Activated CD4-positive, alpha-beta T cell treated with anti-CD3 and anti-CD28 coated beads for 4 hours (primary cell): ENCODE results near the gene LRRC15.

Experiments
- DNase-seq, 2 donors: peaks; one replicate each; pipeline ENCODE4 v3.0.0-alpha.2; 2020

The LRRC15 gene

DNA sequence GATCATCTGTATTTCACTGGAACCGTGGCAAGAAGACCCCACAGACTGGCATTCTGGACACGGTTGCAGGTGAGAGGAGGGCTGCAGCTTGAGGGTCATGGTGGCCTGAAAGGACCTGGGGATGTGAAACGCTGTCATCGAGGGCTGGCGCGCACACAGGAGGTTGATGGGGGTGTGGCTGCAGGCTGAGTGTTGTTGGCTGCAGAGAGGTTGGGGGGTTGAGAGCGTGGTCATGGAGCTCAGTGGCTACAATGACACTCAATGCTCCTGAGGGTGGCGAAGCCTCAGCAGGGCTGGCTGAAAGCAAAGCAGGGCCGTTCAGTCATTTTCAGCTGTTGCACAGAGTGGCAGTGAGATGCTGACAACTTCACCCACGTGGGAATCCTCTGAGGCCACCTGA, 39.4 kb downstream of the LRRC15 start:
- DNase-seq = no peak

DNA sequence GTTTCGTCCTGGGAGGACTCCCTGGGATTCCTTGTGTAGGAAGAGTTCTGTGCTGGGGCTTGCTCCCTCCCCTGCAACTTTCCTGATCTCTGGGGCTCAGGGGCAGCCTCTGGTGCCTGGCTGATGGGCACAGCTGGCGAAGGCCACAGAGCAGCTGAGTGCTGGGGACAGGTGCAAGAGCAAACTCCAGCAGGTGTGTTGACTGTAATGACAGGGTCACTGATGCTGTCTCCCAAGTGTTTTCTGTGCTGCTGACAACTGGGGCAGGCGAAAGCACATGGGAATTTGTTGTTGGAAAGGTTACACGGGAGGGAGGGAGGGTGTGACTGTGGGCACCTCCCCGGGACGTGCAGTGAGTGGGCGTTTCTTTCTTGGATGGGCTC, 40.0 kb downstream of the LRRC15 start:
- DNase-seq = no peak

DNA sequence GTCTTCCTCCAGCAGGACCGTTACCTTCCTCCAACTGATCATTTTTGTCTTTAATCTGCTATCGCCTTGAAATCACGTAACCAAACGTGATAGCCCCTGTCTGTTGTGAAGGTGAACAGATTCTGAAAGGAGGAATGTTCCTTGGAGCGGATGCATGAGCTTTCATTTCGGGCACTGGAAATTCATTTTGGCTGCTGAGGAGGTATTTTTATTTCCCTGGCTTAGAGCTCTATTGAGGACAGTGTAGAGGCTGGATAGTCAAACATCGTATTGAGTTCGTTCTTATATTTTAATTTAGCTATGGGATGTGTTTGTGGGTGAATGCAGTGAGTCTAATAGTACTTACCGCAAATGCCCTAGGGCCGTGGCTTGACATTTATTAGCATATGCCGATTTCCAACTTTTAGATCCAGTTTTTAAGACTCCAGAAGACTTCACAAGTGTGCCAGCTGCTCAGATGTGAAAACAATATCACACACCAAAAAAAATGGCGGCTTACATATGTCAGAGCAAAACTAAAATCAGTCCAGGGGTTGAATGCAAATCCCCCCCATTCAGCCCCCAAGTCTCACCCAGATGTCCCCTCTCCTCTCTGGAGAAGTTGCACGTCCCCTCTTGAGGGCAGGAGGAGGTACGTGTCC, 40.5 kb downstream of the LRRC15 start:
- no peak for DNase-seq

DNA sequence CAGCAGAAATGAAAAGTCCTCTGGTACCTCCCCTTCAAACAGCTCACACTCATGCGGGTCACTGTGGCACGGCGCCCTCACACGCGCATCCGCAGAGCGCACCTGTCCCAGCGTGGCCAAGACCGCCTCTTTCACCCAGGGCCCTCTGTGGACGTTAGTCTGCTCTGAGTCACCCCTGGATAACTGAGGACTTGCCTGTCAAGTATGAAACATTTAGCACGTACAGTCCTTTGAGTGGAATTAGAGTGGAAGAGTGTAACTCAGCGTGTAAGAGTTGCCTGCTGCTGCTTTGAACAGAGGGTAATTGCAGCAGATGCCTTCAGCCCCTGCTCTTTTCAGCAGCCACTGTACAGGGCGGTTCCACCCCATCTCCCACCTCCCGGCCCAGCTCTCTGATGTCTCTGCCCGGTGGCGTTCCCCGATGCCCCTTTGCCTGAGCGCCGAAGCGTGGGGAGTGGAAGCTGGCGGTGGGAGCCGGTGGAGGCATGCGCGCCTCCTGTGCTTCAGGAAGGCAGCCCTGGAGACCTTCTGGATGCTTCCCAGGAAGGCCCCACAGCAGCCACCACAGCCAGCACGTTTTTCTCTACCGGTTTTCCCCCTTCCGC, 41.4 kb downstream of the LRRC15 start:
- DNase-seq = no peak

DNA sequence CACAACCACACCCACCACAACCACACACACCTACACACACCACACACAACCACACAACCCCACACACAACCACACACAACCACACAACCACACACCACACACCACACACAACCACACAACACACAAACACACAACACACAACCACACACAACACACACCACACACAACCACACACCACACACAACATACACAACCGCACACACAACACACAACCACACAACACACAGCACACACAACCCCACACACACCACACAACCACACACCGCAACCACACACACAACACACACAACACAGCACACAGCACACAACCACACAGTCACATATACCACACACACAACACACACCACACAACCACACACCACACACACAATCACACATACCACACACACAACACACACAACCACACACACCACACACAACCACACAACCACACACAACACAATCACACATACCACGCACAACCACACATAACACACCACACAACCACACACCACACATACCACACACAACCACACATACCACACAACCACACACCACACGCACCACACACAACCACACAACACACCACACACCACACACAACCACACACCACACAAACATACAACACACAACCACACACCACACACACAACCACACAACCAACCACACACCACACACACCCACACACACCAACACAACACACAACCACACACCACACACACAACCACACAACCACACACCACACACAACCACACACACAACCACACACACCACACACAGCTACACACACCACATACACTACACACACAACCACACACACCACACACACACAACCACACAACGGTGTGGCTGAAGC, 42.1 kb downstream of the LRRC15 start:
- DNase-seq = no peak

DNA sequence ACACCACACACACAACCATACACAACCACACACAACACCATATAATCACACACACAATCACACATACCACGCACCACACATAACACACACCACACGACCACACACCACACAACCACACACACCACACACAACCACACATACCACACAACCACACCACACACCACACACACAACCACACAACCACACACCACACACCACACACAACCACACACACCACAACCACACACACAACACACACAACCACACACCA, 42.6 kb downstream of the LRRC15 start:
- DNase-seq = no peak

DNA sequence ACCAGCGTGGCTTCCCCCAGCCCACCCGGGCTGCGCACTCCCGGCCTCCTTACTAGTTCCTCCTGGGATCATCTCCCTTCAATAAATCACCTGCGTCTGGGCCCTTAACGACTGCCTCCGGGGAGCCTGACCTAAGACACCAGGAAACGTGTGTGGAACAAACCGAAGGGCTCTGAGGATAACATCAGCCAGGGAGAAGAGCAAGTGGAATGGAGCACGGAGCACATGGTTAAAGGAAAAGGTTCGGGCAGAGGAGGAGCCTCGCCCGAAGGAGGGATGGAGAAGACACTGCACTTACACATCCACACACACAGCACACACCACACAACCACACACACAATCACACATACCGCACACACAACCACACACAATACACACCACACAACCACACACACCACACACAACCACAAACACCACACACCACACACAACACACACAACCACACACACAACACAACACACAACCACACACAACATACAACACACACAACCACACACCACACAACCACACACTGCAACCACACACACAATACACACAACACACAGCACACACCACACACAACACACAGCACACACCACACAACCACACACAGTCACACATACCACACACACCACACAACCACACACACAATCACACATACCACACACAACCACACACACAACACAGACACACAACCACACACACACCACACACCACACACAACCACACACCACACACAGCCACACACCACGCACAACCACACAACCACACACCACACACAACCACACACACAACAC, 43.2 kb downstream of the LRRC15 start:
- DNase-seq = no peak

DNA sequence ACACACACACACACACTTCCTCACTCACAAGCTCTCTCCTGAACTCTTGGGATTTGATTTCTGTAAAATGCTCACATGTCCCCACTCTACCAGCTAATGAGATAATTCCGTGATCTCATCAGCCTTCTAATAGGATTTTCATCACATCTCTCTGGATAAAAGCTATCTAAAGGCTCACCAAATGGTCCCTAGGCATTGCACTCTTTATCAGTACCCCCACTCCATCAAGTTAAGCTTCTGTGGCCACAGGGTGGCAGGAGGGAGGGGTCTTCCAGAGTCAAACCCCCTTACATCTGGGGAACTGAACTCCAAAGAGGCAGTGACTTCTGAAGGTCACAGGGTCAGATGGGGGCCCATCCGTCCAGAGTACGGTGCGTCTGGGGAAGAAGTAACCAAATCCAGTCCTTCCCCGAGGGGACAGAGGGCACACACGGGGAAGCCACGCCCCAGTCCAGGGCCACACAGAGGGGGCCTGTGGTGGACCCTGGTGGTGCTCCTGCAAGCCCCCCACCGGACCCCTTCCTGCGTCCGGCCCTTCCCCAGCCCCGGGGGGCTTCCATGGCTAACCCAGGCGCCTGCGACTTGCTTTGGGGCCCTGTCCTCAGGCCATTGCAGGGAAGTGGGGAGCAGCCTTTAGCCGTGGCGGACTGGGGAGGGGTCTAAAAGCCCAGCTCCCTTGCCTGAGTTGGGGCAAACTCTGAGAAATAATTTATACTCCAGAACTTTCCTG, 44.0 kb downstream of the LRRC15 start:
- DNase-seq = no peak

DNA sequence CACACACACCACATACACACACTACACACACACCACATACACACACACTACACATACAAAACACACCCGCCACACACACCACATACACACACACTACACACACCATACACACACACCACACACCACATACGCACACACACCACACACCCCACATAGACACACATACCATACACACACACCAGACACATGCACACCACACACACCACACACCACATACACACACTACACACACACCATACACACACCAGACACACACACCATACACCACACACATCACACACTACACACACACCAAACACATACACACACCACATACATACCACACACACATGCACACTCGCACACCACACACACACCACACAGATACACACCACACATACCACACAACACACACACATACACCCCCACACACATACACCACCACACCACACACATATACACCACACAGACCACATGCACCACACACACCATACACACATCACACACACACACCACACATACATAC, 44.7 kb downstream of the LRRC15 start:
- no peak for DNase-seq

DNA sequence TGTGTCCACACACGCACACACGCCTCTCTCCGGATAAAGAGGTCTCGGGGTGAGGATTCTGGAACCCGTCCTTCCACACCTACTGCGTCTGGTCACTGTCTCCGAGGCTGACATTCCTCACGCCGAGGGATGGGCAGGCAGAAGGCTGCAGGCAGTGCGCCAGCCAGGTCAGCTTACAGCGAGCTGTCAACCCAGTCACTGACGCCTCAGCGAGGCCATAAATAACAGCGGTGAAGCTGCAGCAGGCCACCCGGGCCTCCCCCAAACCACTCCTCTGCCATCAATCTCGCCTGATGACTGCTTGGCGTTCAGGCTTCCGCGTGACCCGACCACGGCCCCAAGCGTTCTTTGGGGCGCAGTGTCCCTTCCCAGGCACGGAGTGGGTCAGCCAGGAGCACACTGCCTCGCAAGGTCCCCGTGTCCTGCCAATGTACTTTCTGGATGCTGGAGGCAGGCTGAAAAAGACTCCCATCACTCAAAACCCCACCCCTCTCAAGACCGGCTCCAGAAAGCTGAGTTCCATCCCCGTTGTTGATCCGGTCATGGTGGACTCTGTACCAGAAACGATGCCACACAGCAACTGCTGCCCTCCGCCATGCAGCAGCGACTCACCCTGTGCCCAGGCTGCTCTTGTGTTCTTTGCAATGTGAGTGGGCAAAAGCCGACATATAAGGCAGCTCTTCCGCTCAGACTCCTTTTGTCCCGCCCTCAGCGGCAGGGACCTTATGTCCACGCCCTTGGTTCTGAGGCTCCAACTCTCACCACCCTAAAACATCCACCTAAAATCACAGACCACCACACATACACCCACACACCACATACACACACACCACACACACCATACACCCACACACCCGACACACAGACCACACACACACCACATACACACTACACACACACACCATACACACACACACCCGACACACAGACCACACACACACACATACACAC, 45.5 kb downstream of the LRRC15 start:
- peak; percentile 21 to 30 for DNase-seq

DNA sequence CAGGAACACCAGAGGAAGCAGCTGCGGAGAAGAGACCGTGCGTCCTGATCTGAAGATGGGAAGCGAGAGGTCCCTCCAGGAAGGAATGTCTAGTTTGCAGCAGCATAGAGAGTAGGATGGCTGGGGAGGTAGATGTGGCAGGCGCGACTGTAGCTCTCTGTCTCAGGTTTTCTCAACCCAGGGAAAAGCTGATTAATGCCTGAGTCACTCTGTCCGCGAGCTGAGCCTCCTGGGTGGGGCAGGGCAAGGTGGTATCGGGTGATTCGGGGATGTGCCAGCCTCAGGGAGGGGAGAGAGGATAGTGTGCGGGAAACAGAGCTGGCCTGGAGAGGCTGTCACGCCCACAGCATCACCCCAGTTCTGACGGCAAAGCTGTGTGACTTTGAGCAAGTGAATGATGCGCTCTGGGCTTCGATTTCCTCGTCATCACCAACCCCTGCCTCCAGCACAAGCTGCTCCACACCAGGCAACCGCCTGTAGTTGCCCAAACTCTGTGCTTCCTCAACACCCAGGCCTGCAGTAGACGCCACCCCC, 46.8 kb downstream of the LRRC15 start:
- DNase-seq = no peak

DNA sequence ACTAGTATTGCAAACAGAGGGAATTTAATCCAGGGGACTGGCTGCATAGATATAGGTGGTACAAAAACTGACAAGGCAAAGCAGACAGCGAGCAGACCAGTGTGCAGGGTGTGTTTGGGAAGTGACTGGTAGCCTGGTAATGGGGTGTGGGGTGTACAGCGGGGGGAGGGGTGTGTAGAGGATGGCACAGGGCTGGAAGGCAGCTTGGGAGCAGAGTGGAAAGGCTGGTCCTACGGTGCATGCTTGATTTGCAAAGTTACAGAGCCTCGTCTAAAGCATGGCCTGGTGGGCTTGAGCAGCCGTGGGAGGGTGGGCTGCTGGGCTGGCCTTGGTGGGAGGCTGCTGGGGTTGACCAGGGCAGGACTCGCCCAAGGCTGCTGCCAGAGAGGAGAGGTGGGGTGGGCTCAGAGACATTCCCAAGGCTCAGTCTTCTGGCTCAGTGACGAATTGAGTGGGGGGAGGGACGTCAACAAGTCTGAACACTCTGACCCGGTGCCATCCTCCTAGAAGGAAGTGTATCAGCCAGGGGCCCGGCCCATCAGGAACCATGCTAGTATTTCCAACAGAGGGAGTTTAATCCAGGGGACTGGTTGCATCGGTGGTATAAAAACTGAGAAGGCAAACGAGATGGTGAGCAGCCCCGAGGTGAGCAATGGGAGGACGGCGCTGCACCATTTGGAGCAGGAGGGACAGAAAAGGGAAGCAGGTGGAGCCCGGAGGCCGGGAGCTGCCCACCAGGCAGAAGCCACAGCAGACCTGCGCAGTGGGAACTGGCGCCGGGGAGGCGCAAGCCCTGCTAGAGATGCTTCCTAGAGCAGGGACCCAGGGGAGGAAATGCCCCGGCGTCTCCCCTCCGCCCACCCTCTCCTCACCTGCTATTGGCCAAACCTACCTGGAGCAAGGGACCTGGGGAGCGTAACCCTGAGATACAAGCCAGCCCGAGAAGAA, 47.6 kb downstream of the LRRC15 start:
- no peak for DNase-seq

DNA sequence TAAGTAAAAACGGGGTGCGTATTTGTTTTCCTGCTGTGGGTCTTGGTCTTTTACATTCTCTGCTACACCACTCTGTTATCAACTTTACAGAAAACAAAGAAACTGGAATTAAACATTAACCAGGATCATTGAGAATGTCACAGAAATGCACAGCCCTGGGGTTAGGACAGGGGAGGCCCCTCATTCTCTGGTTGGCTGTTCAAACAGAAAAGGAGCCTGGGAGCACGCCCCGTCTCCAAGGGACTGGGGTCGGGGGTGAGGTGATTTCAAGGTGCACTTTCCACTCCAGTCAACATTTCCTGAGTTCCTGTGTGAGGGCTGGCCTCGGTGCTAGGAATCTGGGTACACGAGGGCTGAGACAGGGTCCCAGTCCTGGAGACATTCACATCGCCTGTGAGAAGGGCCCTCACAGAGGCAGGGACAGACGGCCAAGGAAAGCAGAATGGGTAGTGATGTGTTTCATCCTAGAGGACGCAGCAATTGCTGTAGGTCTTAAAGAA, 48.7 kb downstream of the LRRC15 start:
- DNase-seq = no peak

DNA sequence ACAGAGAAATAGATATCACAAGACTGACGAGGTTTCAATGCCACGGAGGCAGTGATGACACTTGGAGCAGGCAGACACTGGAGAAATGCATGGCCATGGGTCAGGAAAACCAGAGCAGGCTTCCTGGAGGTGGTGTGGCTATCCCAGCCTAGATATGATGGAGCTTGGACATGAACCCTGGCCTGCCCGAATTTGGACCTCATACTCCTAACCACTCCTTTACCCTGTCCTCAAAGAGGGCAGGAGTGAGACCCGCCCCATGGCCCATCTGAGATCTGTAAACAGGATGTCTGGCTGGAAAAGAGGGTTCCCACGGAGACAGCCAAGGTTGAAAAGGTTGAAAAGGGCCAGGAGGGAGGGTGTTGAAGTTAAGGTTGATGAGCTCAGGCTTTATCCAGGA, 49.4 kb downstream of the LRRC15 start:
- DNase-seq = no peak

DNA sequence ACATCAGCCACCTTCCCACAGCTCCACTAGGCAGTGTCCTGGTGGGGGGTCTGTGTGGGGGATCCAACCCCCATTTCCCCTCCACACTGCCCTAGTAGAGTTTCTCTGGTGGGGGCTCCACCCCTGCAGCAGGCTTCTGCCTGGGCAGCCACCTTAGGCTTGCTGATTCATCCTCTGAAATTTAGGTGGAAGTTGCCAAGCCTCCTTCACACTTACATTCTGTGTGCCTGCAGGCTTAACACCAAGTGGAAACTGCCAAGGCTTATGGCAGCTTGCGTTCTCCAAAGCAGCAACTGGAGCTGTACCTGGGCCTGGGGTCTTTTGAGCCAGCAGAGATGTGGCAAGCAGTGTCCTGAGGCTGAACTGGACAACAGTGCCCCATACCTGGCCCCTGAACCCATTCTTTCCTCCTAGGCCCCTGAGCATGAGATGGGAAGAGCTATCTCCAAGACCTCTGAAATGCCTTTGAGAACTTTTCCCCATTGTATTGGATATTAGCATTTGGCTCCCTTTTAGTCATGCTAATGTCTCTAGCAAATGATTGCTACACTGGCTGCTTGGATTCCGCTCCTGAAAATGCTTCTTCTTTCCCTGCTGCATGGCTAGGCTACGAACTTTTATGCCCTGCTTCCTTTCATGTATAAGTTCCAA, 50.9 kb downstream of the LRRC15 start:
- DNase-seq = no peak

DNA sequence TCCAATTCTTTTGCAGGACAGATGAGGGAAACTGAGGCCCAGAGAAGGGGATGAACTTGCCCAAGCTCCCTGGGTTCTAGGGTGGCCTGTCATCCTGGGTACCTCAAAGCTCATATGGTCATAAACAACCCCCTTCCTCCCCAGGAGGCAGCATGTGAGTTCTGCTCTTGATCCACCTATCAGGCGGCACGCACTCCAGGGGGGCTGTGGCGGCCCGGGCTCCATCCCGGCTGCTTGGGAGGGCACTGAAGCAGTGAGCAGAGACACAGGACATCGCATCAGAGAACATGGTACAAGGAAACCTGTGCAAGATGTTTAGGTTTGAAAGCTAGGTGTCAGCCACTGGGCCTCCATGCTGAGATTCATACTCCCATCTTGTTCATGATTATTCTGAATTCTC, 52.6 kb downstream of the LRRC15 start:
- DNase-seq = no peak

DNA sequence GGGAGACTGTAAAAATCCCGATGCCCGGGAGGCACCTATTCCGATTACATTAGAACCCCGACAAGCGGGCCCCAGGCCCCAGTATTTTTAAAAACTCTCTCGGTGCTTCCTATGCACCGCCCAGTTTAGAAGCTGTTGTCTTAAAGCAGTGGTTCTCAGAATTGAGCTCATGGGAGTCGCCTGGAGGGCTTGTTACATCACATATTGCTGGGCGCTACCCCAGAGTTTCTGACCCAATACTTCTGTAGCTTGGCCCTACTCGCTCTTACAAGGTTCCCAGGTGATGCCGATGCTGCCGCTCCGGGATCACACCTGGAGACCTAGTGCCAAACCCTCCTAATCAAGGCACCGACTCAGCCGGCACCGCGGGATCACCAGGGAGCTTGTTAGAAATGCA, 53.6 kb downstream of the LRRC15 start:
- no peak for DNase-seq

DNA sequence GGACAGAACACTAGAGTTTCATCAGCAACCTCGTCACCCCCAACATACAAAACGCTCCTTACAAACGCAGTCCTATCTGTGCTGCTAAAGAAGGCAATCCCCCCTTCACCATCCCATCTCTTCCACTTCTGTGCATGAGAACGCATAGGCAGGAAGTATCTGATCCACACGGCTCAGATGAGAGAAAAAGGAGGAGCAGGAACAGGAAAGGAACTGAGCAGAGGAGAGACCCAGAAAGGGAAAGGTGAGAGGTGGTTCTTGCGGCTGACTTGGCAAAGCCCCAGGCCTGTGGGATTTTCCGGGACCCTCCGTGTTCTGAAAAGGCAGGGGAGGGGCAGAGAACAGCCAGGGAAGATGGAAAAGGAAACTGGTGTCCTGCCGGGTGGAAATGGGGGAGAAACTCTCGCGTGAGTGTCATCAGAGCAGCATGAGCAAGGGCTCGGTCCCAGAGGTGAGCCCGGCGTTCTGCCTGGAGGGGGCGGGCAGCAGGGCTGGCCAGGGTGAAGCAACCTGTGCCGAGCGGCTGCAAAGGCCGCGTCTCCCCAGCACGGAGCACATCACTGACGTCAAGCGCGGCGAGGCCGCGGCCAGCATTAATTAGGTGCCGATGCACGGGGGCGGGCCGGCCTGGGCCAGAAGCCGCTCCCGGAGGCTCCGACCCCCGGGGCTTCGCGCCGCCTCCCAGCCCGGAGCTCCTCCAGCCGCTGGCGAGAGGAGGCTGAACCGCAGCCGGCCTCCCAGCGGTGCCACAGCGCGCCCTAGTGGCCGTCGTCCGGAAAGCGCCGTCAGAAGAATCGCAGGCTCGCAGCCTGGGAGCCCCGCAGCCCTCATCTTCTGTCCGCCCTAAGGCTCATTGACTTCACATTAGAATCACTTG, 54.2 kb downstream of the LRRC15 start:
- DNase-seq = peak; percentile 76 to 84
